DMS114 treated with DMSO at 0.1 percent for 48 hours (cell line): ENCODE results near the gene ENOX1.
"Not testable (repeated sequence)": the region's sequence is repeated elsewhere in the genome, so short reads cannot be mapped to it uniquely, and the experiment has no call there.

Experiments
- DNase-seq: peaks from one replicate; lab custom pipeline; 2025; ENCODE audit not compliant: unreplicated experiment; lab: John Stamatoyannopoulos, UW

The ENOX1 gene

GRCh38 chr13:43171489-43171888, 615.3 kb downstream of the ENOX1 start:
- no peak for DNase-seq

- DNase-seq: no peak
Measured at GRCh38 chr13:43170506-43170905, 616.3 kb downstream of the ENOX1 start.

GRCh38 chr13:43168434-43168833, 618.3 kb downstream of the ENOX1 start:
- not testable (repeated sequence) for DNase-seq

GRCh38 chr13:43167731-43168130, 619.0 kb downstream of the ENOX1 start:
- no peak for DNase-seq

GRCh38 chr13:43166644-43167457, 619.9 kb downstream of the ENOX1 start:
- DNase-seq: no peak
